GM21423 (cell line): ENCODE results near the gene PRDM8.

Experiments
- ATAC-seq: cut with Tn5 transposase; IDR thresholded peaks from one replicate; pipeline ENCODE4 v1.9.1; 2021; ENCODE audit warnings: mild to moderate bottlenecking, moderate library complexity; ENCODE audit not compliant: unreplicated experiment

The PRDM8 gene

DNA sequence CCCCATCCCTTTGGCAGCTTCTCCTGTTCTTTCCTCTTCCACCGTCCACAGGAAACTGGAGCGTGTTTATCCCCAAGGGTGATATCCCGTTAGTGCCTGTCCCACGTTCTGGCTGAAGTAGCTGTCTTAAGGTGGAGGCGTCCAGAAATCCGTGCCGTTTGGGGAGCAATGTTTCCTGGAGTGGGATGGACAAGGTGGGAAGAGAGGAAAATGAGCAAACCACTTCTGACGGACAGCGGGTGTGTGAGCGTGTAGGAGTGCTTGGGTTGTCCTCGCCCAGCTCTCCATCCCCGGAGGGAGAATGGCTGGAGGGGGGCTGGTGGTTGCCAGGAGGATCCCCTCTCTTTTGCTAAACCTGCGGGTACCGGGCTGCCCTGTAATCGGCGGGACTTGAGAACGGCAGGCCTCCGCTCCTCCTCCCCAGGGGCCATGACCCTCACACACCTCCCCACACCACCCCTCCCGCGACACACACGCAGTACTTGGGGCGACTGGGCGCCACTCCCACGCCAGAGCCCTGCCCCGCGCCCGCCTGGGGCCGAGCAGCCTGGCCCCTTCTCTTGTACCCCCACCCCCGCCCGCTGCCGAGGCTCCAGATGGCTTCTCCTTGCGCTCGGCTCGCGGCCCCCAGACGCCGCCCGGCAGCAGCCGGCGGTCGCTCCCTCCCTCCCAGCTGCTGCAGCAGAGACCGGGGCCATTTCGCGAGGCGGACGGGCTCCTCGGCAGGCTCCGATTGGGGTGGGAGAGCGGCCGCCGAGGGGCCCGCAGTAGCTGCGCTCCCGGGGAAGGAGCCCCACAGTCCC, 13.9 kb upstream of the PRDM8 start:
- ATAC-seq = peak; percentile 25

DNA sequence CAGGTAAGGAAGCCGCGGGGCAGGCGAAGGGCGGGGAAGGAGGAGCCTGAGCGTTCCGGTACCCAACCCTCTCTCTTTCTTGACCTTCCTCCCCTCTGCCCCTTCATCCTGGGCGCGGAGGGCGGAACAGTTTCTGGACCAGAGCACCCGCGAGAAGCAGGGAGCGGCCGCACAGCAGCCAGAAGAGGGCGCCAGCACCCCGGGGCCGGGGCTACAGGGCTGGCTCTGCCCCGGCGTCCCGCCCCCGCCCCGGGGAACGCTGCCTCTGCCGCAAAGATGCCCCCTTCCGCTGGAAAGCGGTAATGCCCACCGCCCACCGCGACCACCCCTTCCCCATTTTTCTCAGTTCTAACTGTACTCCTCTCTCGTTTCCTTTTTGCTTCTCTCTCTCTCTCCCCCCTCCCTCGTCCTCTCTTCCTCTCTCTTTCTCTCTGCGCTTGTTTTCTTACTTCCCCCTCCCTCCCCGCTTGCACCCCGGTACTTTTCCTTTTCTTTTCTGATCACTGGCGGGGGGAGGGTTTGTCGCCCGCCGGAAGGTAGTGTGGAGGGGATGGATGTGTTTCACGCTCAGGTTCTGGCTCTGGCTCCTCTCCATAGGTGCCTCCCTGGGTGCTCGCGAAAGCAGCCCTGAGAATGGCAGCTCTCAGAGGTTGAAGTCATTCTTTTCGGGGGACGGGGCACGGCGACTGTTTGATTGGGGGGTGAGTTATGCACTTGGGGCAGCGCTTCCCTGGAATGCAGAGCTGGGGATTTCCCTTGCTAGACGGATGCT, 13.1 kb upstream of the PRDM8 start:
- peak; percentile 90 for ATAC-seq

DNA sequence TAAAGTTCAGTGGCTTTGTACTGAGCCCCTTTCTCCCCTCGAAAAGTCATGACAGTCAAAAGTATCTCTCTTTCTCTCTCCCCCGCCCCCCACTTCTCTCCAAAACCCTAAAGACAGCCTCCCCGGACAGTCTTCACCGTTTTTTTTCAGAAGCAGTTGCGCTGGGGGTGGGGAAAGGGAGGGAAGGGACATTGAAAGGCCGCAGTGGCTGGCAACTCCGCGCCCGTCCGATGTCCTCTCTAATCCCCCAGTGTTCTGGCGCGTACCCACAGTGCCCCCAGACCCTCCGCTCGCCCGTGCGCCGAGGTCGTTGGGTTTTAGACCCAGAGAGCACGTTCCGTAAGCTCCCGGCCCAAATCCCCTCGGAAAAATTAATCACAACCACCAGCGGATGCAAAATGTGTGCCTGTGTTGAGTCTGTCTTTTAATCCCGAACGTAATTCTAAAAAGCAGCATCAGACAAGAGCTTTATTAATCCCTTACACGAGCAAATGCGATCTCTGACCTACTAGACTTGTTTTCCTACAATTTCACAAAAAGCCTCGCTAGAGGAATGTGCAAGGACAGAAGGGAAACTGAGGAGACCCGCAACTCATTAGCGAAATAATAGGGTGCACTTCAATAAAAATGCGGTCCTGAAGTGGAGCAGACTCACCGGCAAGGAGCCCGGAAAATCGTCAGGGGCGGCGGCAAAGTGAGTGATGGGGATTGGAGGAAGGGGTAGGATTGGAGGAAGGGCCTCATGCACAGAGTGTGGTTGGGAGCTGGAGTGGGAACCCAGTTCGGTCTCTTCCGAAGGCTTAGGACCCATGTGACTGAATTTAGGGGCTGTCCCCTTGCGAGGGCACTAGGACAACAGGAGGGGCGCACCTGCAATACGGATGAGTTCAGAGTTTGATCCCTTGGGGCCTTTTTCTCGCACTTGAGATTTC, 12.2 kb upstream of the PRDM8 start:
- no peak for ATAC-seq

DNA sequence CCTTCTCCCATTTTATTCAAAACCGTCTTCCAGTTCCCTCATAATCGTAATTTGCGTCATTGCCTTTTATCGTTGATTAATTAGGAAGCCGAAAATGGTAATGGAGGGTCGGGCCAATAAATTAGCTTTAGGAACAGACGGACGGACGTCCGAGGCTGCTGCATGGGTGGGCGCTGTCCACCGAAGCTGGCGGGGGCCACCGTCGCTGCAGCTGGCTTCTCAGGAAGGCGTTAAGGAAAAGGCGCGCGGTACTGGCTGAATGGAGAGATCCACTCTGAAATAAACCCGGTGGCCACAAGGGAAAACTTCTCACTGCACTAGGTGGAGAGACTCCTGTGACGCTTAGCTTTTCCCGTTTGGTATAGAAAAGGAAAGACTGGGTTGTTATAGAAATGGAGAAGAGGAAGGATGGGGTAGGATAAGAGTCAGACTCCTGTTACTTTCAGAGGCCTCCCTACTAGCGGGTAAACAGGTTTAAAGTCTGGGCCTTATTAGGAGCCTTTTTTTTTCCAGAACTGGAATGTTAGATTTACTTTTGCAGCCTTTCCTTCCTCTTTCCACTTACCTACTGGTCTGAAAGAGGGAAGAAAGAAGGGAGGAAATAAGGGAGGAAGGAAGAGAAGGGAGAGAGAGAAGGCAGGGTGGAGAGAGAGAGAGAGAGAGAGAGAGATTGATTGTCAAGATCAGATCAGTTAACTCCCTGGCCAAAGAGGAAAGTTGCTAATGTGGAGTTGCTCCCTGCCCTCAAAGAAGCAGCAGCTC, 11.3 kb upstream of the PRDM8 start:
- ATAC-seq = no peak

DNA sequence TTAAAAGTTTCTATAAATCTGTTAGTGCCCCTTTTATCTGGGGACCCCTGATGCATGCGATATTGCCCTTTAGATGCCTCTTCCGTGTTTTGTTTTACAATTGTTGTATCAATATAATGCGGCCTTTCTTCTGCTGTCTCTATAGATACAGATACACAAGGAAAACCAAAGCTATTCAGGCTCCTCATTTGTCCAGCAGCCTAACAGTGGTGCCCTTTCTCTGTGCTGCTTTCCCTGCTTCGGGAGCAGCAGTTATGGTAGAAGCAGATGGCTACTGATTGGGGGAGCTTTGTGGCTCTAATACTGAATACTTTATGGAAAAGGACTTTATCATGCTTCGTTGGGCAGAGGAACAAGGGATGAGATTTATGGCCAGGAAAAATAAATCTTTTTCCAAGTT, 10.6 kb upstream of the PRDM8 start:
- no peak for ATAC-seq

DNA sequence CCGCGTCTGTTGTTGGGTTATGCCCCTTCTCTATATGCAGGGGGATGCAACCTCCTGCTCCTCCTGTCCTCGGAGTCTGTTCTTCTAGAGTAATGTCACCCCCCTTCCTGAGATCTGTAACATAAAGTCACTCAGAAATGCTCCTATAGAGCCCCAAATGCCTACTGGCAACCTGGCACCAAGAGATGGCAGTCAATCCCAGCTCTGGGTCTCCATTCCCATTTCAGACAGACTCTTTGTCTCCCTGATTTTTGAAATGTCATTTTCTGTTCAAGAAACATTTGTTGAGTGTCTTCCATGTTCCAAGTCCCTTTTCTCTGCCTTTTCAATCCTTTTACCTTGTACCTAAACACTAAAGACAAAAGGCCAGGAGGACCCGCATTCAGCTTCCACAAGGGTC, 9.6 kb upstream of the PRDM8 start:
- ATAC-seq = no peak

DNA sequence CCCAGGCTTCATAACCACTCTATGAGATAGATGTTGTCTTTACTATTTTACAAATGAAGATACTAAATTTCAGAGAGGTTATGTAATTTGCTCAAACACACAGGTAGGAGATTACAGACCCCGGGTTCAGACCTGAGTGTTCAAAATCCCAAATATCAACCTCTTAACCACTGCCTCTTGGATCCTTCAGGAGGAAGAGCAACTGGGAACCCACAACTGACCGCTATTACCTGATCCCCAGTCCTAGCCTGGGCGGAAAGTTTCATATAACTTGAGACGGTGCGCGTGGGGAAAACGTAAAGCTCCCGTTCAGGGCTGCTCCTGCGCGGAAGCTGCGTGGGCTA, 8.9 kb upstream of the PRDM8 start:
- ATAC-seq = no peak

DNA sequence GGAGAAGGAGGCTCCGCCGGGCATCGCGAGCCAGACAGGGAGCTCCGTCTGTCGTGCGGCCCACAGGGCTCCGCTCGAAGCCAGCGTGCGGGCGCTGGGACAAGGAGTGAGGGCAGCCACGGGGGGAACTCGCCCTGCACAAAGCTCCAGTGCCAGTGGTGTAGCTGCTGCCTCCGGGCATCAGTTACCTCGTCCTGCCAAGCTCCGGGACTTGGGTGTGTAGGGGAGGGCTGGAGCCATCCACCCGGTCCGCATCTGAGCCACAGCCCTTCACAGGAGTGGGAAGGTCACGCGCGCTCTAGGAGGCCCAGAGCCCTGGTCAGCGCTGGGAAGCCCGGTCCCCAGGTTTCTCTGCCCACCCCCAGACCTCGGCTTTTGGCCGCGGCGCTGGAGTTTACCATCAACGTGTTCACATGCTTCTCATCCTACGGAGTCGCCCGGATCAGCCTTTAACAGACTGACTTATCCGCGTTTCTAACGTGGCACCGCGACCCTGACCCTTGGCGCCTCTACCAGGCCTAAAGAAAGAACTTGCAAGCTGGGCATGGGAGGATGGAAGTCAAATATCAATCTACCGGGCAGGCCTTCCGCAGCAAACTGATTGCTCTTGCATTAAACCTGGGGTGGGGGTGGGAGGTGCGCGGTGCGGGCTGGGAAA, 8.4 kb upstream of the PRDM8 start:
- ATAC-seq = no peak

DNA sequence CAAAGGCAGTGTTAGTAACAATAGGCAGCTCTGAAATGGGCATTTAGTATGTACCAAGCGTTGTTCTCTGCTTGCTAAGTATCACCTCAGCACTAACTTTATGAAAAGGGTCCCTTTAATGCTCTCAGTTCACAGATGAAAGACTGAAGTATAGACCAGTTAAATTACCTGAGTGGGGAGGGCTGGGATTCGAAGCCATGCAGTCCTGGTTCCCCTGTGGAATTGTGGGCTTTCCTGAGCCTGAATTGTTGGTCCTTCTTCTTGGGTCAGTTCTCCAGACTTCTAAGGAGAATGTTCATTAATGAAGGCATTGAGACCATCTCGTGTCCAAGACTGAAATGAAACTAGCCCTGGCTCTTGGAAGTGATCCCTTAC, 7.7 kb upstream of the PRDM8 start:
- no peak for ATAC-seq

DNA sequence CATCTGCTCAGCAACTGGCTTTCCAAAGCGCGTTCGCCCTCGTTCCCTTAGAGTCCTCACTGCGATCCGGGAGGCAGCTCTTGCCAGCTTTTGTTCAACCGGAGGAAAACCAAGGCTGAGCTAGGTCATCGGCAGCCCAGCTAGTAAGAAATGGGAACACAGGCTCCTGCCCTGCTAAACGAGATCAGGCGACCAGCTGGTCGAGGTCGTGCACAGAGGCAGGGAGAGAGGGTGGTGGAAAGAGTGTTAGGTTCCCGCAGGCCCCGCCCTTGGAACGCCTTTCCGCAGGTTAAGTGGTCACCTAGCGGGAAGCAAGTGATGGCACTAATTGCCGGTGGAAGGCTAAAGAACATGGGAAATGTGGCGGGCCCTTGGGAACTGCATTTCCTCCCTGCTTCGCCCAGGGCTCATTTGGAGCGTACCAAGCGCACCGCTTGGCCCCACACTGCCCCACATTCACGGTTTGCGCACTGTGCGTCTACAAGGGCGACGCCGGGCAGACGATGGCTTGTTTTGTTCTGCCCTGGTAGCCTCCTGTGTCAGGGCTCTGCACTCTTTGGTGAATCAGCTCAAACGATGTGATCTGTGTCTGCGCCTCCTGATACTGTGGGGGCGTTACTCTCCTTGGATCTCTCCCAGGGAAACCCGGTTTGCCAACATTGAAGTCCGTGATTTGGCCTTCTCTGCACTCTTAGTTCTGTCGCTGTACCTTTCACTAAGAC, 7.2 kb upstream of the PRDM8 start:
- ATAC-seq = no peak

DNA sequence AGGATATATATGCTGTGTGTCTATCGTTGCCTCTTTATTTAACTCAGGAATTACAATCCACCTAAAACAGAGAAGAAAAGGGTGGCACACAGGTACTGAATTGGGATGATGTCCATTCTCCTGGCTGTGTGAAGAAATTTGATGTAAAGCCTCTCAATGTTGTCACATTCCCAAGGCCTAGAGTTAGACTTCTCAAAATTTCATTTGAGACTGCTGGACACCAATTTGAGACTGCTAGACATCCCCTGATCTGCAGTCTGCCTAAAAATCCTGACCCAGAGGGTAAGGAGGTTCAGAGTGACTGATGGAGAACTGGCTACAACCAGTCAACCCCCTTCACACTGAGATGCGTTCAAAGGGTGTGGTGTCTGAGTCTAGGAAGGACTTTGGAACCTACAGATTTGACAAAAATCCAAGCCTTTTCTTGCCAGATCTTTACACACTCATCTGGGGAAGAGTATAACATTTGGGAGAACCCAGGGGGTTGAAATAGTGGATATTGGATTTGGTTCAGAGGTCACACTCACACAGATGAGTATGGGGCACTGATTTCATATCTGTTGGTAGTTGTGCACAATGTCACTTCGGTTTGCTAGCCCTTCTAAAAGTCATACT, 4.9 kb upstream of the PRDM8 start:
- no peak for ATAC-seq

DNA sequence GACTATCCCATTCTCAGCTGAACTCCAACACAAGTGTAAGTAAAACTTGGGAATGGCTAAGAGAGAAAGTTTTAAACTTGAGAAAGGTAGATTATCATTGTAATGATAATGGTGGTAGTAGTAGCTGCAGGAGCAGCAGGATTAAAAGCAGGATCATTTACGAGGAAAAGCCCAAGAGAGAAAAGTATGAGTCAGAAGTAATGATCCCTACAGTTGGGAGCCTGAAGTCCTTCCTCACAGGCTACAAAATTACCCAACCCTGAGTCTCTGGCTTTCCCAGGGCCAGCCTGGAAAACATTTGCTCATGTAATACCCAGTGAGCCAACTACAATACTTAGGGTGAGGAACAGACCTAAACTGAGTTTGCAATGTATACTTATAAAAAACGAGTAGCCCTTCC, 4.4 kb upstream of the PRDM8 start:
- ATAC-seq = no peak

DNA sequence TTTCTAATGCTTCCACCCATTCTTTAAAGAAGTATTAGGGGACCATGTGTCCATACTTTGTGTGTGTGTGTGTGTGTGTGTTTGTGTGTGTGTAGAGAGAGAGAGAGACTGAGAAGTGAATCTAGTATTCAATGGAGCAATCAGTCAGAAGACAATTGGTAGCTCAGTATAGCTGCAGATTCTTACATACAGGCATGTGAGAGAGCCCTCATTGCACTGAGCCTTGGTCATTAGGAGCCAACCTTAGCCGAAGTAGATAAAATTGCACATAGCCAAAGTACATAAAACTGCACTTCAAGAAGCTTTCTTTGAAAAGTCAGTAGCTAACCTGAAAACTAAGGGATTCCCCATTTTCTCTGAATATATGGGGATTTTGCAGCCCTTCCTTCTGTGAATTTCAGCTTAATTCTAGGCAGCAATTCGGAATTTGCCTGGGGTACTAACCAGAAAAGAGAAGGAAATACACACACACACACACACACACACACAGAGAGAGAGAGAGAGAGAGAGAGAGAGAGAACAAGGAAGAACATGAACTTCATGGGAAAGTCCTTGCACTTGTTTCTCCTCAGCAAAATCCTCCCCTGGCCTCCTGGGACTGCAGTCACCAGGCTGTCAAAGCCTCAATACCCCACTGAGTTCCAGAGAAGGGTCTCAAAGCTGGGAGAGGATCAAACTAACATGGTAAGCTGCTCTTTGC, 1.7 kb upstream of the PRDM8 start:
- no peak for ATAC-seq

DNA sequence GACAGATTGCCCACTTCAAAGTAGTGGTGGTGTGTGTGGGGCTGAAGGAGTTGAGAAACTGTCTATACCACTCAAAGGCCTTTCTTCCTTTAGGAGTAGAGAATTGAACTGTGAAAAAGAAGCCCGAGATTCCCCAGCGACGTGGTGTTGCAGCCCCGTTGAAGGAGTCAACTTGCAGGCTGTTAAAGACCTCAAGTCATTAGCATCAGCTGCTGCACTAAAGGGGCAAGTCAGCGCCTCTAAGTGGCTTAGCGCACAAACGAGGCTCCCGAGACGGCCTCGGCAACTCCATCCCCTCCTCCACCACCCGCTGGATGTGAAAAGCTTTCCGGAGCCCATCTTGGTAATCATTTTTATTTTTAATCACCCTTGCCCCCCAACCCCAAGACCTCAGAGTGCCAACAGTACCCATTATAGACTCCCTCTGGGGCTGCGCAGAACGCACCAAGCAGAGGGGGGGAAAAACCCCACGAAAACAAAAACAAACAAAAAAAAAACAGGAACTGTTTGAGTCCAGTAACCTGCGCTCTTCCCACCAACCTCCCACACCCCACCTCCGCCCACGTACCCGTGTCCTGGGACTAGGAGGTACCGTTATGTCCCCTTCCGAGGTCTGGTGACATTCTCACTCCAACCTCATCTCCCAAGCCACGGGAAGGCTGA, 913 bp upstream of the PRDM8 start:
- no peak for ATAC-seq

DNA sequence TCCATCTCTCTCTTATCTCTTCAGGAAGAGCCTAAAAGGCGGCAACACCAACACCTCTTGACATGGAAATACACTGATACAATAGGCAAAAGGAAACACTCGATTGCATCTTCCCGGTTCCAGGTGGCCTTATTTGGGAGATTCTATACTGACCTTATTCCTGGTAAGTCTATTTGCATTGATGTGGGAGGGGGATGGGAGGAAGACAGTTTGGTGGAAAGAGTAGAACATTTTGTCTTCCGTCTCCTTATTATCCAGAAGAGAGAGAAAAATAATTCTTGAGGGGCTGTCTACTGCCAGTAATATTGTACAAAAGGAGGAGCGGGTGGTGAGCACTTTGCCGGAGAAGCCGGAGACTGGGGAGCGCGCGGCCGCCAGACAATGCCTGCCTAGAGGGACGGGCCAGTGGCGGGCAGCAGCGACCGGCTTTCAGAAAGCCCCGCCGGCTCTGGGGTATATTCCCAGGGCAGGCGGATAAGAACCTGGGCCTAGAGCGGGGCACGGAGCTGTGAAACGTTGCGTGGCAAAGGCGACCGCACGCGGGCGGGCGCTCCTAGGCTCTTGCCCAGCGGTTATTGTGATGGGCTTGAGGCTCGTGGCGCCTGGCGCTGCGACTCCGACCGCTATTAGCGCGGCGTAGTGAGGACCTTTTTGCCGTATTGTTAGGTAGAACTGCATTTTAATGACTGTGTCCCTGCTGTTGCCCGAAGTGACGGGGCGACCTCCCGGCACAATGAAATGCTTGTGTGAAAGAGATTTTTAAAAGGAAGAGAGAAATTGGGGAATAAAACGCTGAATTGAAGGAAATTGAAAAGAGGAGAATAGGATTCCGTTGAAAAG, 518 bp downstream of the PRDM8 start:
- no peak for ATAC-seq

DNA sequence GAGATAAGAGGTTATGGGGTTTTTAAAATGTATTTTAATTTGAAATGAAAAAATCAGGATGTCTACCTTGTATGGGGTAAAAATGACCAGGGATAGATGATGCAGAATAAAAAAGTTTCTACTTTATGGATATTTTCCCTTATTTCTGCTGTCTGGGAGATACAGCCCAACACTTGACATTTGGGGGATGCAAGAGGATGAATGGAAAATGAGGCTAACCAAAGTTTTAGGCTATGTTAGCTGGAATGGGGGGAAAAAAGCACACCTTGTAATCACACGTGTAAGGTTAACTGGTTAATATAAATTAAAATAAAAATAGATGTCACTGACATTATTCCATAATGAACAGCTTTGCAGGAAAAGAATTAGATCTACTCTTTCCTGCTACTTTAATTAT, 1.1 kb downstream of the PRDM8 start:
- ATAC-seq = no peak

DNA sequence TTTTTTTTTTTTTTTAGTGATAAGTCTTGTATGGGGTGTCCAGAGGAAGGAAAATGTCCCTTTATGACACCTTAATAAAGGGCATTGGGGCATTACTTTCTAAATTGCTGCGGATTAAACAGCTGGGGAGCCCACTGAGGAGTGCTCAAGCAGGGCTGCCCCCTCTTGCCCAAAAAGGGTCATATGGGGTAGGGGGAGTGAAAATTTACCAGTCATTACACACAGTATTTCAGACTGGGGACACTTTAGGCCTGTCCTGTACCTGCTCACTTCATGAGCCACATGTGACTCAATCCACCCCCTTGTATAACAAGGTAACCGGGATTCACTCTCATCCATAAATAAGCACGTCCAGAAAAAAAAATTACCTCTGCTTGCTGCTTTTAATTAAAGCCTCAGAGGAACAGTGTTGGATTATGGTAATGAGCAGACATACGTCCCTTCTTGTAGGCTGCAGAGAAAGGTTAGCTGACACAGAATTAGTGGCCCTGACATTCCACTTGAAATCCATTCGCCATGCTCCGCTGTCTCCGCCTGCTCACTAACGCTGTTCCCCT, 1.8 kb downstream of the PRDM8 start:
- ATAC-seq = no peak
